HG03571 (cell line): ENCODE results near the gene BICDL2.
"Not testable (repeated sequence)": the region's sequence is repeated elsewhere in the genome, so short reads cannot be mapped to it uniquely, and the experiment has no call there.

Experiments
- ATAC-seq: cut with Tn5 transposase; IDR thresholded peaks from one replicate; pipeline ENCODE4 v1.9.1; 2021; ENCODE audit not compliant: unreplicated experiment

The BICDL2 gene

GRCh38 chr16:3065742-3066439 is 29.1 kb upstream of the BICDL2 start:
- no peak for ATAC-seq

- no peak for ATAC-seq
Observed at GRCh38 chr16:3065069-3065741, 28.5 kb upstream of the BICDL2 start, which contains the start of gene IL32. IL32 (plus strand) TSS chr16:3065640; CDS start chr16:3065812, 172 bp downstream.

- ATAC-seq: no peak
Observed at GRCh38 chr16:3063625-3064386, 27.1 kb upstream of the BICDL2 start.

GRCh38 chr16:3062553-3062952 is 25.8 kb upstream of the BICDL2 start:
- ATAC-seq: no peak

GRCh38 chr16:3060339-3061127 is 23.8 kb upstream of the BICDL2 start:
- ATAC-seq: no peak

- ATAC-seq: no peak
Observed at GRCh38 chr16:3059723-3060242, 23.0 kb upstream of the BICDL2 start.

- ATAC-seq: peak; percentile 77
Observed at GRCh38 chr16:3059041-3059722, 22.4 kb upstream of the BICDL2 start.

- peak; percentile 42 for ATAC-seq
Observed at GRCh38 chr16:3058139-3059030, 21.6 kb upstream of the BICDL2 start.

GRCh38 chr16:3057181-3058138 is 20.7 kb upstream of the BICDL2 start:
- no peak for ATAC-seq

- no peak for ATAC-seq
Observed at GRCh38 chr16:3056336-3057180, 19.8 kb upstream of the BICDL2 start.

- not testable (repeated sequence) for ATAC-seq
Observed at GRCh38 chr16:3055734-3056115, 19.0 kb upstream of the BICDL2 start.

- ATAC-seq: no peak
Observed at GRCh38 chr16:3054965-3055733, 18.4 kb upstream of the BICDL2 start.

- ATAC-seq: not testable (repeated sequence)
Observed at GRCh38 chr16:3053330-3053710, 16.6 kb upstream of the BICDL2 start.

- ATAC-seq: not testable (repeated sequence)
Observed at GRCh38 chr16:3052571-3053329, 16.0 kb upstream of the BICDL2 start.

GRCh38 chr16:3051494-3051893 is 14.8 kb upstream of the BICDL2 start:
- no peak for ATAC-seq

GRCh38 chr16:3051009-3051408 is 14.3 kb upstream of the BICDL2 start:
- no peak for ATAC-seq
